DOHH2 (cell line): ENCODE results near the gene FRK.

Experiments
- H3F3A ChIP-seq: fragments of 200-600 bp; sonication (generic), shearing (Covaris generic); 2 replicates; pipeline ENCODE4 v1.6.0; 2016; ENCODE audit warnings: antibody characterized with exemption, mild to moderate bottlenecking; ENCODE audit not compliant: control insufficient read depth, insufficient read depth
- H3K27ac ChIP-seq: fragments of 200-600 bp; sonication (generic); 2 replicates; pipeline ENCODE4 v1.5.1; 2014; ENCODE audit warnings: low read depth, mild to moderate bottlenecking, low read length, moderate library complexity
- H3K27me3 ChIP-seq: fragments of 200-600 bp; sonication (generic); 2 replicates; pipeline ENCODE4 v1.6.1; 2014; ENCODE audit warnings: mild to moderate bottlenecking, low read length, mixed read lengths; ENCODE audit not compliant: control insufficient read depth
- H3K36me3 ChIP-seq: fragments of 200-600 bp; sonication (generic); 2 replicates; pipeline ENCODE4 v1.6.1; 2014; ENCODE audit warnings: mild to moderate bottlenecking, low read length, moderate library complexity, mixed read lengths; ENCODE audit not compliant: control insufficient read depth
- H3K4me1 ChIP-seq: fragments of 200-600 bp; sonication (generic); 2 replicates; pipeline ENCODE4 v1.6.1; 2014; ENCODE audit warnings: mild to moderate bottlenecking, low read length, mixed read lengths; ENCODE audit not compliant: control insufficient read depth
- H3K4me2 ChIP-seq: fragments of 200-600 bp; sonication (generic); 2 replicates; pipeline ENCODE4 v1.6.0; 2014; ENCODE audit warnings: mild to moderate bottlenecking, low read length, moderate library complexity
- H3K4me3 ChIP-seq: fragments of 200-600 bp; sonication (generic); 2 replicates; pipeline ENCODE4 v1.5.1; 2014; ENCODE audit warnings: mild to moderate bottlenecking, low read length, mixed read lengths
- H3K79me2 ChIP-seq: fragments of 200-600 bp; sonication (generic); 2 replicates; pipeline ENCODE4 v1.6.1; 2014; ENCODE audit warnings: mild to moderate bottlenecking, low read length, mixed read lengths; ENCODE audit not compliant: control insufficient read depth
- H3K9me2 ChIP-seq: fragments of 200-600 bp; sonication (generic); replicated peaks from 2 replicates; pipeline ENCODE4 v1.6.1; 2014; ENCODE audit warnings: mild to moderate bottlenecking, low read length, mixed read lengths; ENCODE audit not compliant: control insufficient read depth
- H3K9me3 ChIP-seq: fragments of 200-600 bp; sonication (generic); 2 replicates; pipeline ENCODE4 v1.6.1; 2014; ENCODE audit warnings: antibody characterized with exemption, low read length, mixed read lengths; ENCODE audit not compliant: control insufficient read depth, insufficient read depth
- H4K20me1 ChIP-seq: fragments of 200-600 bp; sonication (generic); 2 replicates; pipeline ENCODE4 v1.6.0; 2014; ENCODE audit warnings: low read depth, mild to moderate bottlenecking, antibody characterized with exemption, low read length, moderate library complexity; ENCODE audit not compliant: control insufficient read depth, insufficient read depth
- EZH2phosphoT487 ChIP-seq: fragments of 200-600 bp; sonication (generic); IDR thresholded peaks from 2 replicates; pipeline ENCODE4 v1.6.1; 2017; ENCODE audit warnings: borderline replicate concordance, mild to moderate bottlenecking, antibody characterized with exemption, low read length, moderate library complexity, mixed read lengths
- TF ChIP-seq, protein P1 (sequence below): fragments of 200-600 bp; sonication (generic); IDR thresholded peaks from one replicate; pipeline ENCODE4 v1.5.1; 2014; ENCODE audit warnings: antibody characterized with exemption, mild to moderate bottlenecking, low read depth, low read length; ENCODE audit not compliant: poor library complexity, severe bottlenecking

FRK gene

DNA sequence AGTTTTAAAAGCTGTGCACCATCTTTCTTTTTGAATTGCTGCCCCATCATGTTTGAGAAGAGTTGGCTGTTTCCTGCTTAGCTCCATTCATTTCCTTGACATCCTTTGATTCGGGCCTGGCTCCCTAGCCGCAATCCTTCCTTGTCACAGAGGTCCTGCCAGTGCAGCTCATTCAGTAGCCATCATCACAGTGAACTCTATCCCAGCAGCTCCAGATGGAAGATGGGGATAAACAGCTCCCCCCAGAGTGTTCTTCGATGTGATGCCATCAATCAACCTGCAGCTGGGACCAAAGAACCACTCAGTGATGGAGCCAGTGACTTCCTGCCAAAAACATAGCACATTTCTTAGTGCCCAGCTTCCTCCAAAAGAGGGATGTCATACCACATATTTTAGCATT is 158.8 kb downstream of the FRK start:
- H3K4me1 ChIP-seq, result no peaks in the 10 kb centered on the region
- H3K27me3 ChIP-seq, result no peaks in the 10 kb centered on the region
- H3K9me2 ChIP-seq, result no peaks in the 10 kb centered on the region
- H3K27ac ChIP-seq, result no peak overlapping the region
- no peak overlapping the region for H3K4me3 ChIP-seq
- no peaks in the 10 kb centered on the region for H3K79me2 ChIP-seq
- H3F3A ChIP-seq, result no peaks in the 10 kb centered on the region
- TF ChIP-seq EZH2phosphoT487, result no peak
- TF ChIP-seq, protein P1, sequence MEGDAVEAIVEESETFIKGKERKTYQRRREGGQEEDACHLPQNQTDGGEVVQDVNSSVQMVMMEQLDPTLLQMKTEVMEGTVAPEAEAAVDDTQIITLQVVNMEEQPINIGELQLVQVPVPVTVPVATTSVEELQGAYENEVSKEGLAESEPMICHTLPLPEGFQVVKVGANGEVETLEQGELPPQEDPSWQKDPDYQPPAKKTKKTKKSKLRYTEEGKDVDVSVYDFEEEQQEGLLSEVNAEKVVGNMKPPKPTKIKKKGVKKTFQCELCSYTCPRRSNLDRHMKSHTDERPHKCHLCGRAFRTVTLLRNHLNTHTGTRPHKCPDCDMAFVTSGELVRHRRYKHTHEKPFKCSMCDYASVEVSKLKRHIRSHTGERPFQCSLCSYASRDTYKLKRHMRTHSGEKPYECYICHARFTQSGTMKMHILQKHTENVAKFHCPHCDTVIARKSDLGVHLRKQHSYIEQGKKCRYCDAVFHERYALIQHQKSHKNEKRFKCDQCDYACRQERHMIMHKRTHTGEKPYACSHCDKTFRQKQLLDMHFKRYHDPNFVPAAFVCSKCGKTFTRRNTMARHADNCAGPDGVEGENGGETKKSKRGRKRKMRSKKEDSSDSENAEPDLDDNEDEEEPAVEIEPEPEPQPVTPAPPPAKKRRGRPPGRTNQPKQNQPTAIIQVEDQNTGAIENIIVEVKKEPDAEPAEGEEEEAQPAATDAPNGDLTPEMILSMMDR, result no peak
- H3K4me2 ChIP-seq, result no peak overlapping the region
- H3K36me3 ChIP-seq, result no peaks in the 10 kb centered on the region
- no peaks in the 10 kb centered on the region for H4K20me1 ChIP-seq
- no peaks in the 10 kb centered on the region for H3K9me3 ChIP-seq

DNA sequence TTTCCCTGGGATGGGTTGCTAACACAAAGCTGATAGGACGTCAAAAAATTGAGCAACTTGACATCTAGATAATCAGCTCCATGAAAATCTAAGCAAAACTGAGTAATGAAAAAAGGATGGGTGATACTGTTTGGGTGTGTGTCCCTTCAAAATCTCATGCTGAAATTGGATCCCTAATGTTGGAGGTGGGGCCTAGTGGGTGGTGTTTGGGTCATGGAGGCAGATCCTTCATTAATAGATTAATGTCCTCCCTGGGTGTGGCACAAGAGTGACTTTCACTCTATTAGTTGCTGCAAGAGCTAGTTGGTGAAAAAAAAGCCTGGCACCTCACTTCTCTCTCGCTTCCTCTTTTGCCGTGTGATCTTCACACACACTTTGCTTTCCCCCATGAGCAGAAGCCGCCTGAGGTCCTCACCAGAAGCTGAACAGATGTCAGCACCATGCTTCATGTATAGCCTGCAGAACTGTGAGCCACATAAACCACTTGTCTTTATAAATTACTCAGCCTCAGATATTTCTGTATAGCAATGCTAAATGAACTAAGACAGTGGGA is 160.9 kb downstream of the FRK start:
- H3K9me3 ChIP-seq, result no peaks in the 10 kb centered on the region
- H3K79me2 ChIP-seq, result no peaks in the 10 kb centered on the region
- no peaks in the 10 kb centered on the region for H3K36me3 ChIP-seq
- no peaks in the 10 kb centered on the region for H3K9me2 ChIP-seq
- no peaks in the 10 kb centered on the region for H3K4me1 ChIP-seq
- H3K4me2 ChIP-seq, result no peak overlapping the region
- no peak overlapping the region for H3K27ac ChIP-seq
- H3K4me3 ChIP-seq, result no peak overlapping the region
- no peaks in the 10 kb centered on the region for H3K27me3 ChIP-seq
- no peak for TF ChIP-seq EZH2phosphoT487
- TF ChIP-seq, protein P1, result no peak
- H3F3A ChIP-seq, result no peaks in the 10 kb centered on the region
- H4K20me1 ChIP-seq, result no peaks in the 10 kb centered on the region

- H3K79me2 ChIP-seq, result no peaks in the 10 kb centered on the region
- no peaks in the 10 kb centered on the region for H3K9me2 ChIP-seq
- no peaks in the 10 kb centered on the region for H3K27me3 ChIP-seq
- H3K9me3 ChIP-seq, result no peaks in the 10 kb centered on the region
- H3K4me3 ChIP-seq, result no peak overlapping the region
- no peak overlapping the region for H3K27ac ChIP-seq
- TF ChIP-seq EZH2phosphoT487, result no peak
- TF ChIP-seq, protein P1, result no peak
- no peaks in the 10 kb centered on the region for H4K20me1 ChIP-seq
- H3K36me3 ChIP-seq, result no peaks in the 10 kb centered on the region
- H3K4me2 ChIP-seq, result no peak overlapping the region
- H3F3A ChIP-seq, result no peaks in the 10 kb centered on the region
- no peaks in the 10 kb centered on the region for H3K4me1 ChIP-seq
These were observed 162.4 kb downstream of the FRK start for GRCh38 chr6:115898246-115898645.
